Neural cell (in vitro differentiated cells): ENCODE data around the gene LRSAM1.

Source experiments
- CTCF ChIP-seq: fragments of 450-650 bp; IDR thresholded peaks from 2 replicates; pipeline ENCODE4 v1.5.1; 2014; ENCODE audit warnings: antibody characterized with exemption, mild to moderate bottlenecking, moderate library complexity; ENCODE audit not compliant: poor library complexity, severe bottlenecking
- EZH2 ChIP-seq: fragments of 200-600, 300-800 bp; shearing (Covaris generic), sonication (generic); IDR thresholded peaks from 2 replicates; pipeline ENCODE4 v1.6.1; 2014; ENCODE audit warnings: antibody characterized with exemption, low read length, borderline replicate concordance, mild to moderate bottlenecking; ENCODE audit not compliant: insufficient read depth, poor library complexity, severe bottlenecking
- RAD21 ChIP-seq: fragments of 450-650 bp; conservative IDR thresholded peaks from 2 replicates; pipeline ENCODE4 v1.6.1; 2014; ENCODE audit warnings: antibody characterized with exemption, mild to moderate bottlenecking, moderate library complexity
- TF ChIP-seq, protein P1 (sequence below): IDR thresholded peaks from 2 replicates; pipeline ENCODE4 v1.6.1; 2012; ENCODE audit warnings: borderline replicate concordance

GRCh38 chr9:127541865-127542264 is 90.6 kb downstream of the LRSAM1 start:
- no peak for TF ChIP-seq CTCF
- TF ChIP-seq EZH2 = no peak
- TF ChIP-seq RAD21 = no peak
- TF ChIP-seq, protein P1, sequence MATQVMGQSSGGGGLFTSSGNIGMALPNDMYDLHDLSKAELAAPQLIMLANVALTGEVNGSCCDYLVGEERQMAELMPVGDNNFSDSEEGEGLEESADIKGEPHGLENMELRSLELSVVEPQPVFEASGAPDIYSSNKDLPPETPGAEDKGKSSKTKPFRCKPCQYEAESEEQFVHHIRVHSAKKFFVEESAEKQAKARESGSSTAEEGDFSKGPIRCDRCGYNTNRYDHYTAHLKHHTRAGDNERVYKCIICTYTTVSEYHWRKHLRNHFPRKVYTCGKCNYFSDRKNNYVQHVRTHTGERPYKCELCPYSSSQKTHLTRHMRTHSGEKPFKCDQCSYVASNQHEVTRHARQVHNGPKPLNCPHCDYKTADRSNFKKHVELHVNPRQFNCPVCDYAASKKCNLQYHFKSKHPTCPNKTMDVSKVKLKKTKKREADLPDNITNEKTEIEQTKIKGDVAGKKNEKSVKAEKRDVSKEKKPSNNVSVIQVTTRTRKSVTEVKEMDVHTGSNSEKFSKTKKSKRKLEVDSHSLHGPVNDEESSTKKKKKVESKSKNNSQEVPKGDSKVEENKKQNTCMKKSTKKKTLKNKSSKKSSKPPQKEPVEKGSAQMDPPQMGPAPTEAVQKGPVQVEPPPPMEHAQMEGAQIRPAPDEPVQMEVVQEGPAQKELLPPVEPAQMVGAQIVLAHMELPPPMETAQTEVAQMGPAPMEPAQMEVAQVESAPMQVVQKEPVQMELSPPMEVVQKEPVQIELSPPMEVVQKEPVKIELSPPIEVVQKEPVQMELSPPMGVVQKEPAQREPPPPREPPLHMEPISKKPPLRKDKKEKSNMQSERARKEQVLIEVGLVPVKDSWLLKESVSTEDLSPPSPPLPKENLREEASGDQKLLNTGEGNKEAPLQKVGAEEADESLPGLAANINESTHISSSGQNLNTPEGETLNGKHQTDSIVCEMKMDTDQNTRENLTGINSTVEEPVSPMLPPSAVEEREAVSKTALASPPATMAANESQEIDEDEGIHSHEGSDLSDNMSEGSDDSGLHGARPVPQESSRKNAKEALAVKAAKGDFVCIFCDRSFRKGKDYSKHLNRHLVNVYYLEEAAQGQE = no peak
